ENCODE results near the gene PLCL2.

The PLCL2 gene

DNA sequence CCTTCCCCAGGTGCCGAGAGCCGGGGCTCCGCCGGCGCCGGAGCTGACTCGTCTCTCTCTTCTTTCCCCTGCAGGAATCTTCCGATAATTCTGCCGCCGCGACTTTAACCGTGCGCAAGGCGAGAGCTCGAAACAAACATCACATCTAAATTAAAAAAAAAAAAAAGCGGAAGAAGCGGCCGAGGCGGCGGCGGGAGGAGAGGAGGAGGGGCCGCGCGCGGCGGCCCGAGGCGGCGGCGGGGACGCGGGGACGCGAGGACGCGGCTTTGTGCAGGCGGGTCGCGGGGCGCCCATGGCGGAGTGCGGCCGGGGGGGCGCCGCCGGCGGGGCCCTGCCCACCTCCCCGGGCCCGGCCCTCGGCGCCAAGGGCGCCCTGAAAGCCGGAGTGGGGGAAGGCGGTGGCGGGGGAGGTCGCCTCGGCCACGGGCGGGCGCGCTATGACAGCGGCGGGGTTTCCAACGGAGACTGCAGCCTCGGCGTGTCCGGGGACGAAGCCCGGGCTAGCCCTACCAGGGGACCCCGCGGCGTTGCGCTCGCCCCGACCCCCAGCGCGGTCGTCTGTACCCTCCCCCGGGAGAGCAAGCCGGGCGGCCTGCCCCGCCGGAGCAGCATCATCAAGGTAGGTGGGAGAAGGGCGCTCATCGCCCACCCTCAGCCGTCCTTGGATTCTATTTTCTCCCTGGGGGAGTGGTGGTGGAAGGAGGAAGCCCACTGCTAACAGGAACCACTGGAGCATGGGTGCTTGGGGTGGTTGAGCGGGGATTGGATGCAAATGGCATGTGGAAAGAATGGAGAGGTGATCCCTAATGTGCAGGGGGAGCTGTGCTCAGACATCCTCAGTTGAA lies at the start of gene PLCL2:
Gene PLCL2, plus strand, starts transcription at position 208 of the 845 bp plus-strand sequence. Its CDS starts 85 bp downstream, at position 293.
- DNase-seq (ENCODE audit: low spot score) = peak; percentile 73

DNA sequence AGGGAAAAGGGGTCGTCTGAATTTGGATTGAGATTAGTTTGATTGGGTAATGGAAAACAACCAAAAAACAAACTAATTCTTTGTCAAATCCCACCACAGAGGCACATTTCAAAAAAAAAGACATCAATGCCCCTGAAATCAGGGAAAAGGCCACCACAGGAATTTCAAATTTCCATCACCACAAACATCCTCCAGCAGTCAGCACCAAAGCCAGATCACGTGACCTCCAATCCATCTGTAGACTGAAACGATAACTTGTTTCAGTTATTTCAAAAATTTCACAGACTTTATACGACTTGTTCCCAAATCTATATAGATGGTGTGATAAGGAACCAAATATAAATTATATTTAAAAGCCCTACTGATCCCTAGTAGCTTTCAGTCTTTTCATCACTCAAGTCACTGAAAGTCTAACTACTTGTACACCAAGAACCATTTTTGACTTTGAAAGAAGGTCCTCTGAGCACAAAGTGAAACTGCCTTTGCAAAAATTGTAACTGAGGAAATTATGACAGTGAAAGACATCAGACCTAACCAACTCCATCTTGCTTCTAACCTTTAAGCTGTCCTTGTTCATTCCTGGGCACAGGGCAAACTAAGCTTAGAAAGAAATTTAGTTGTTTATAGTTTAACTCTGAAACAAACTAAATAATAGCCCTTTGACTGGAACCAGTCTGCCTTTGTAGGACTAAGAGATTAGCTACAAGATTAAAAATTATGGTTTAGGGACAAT lies 48.1 kb upstream of the PLCL2 start:
- DNase-seq (ENCODE audit: low spot score) = no peak

DNA sequence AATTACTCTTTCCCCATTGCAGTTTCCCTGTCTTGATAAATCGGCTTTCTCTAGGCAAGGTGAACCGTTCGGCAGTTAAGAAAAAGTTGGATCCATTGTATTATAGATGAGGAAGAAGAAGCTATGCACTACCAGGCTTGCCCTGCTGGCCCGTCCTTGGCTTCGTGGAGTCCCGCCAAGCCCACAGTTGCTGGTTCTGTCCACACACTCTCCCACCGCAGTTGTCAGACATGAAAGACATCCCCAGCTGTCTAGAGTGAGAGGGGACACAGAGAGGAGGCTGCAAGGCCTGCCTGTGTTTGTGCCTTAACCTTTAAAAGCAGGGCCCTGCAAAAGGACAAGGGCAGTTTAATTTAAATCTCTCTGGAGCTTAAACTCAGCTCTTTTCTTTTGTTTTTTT lies 47.2 kb upstream of the PLCL2 start:
- no peak for DNase-seq (ENCODE audit: low spot score)

DNA sequence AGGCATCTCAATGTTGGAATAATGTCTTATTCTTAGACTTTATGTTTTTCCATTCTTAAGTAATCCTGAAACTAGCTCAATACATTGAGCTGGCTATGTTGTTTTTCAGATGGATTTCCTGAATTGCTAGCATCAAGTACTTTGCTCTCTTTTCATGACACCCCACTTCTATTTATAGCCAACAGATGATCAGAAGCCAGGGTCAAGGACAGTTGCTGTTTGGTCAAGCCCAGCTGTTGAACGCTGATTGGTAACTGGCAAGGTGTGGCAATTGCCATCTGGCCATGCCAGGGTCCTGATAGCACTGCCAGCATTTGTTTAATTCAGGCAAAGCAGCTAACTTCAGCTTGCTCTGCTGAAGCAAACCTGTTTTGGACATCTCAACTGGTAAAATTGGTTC lies 46.2 kb upstream of the PLCL2 start:
- DNase-seq (ENCODE audit: low spot score) = no peak

DNA sequence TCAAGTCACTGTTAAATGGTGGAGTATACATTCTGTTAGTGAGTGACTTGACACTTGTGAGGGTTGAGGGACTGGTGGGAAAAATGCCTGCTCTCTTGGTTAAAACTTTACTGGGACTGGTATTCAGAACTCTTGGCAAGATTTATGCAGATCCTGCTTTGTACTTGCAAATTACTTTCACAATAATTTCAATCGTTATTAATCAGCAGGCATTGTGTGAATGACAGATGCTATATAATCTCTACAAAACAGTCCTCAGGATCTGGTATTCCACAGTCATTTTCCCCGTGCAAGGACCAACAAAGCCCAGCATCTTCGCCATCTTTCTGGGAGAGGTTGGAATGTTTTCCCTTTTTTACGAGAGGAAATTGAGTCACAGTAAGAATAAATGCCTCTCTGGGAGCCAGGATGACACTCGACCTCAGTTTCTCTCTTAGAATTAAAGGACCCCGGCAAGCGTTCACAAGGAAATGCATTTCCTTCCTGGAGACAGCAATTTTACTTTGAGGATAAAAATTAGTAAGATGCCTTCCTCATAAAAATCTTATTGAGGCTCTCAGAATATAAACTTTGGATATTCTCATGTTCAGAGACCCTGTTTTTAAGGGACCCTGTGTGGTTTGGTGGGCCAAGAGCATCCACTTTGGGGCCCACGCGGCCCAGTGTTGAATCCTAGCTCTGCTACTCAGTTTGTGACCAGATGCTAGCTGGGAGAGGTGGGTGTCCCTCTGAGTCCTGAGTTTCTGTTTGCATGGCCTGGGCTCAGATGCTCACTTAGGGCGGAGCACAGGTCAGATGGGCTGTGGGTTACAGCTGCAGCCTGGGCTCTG lies 45.3 kb upstream of the PLCL2 start:
- DNase-seq (ENCODE audit: low spot score) = no peak

DNA sequence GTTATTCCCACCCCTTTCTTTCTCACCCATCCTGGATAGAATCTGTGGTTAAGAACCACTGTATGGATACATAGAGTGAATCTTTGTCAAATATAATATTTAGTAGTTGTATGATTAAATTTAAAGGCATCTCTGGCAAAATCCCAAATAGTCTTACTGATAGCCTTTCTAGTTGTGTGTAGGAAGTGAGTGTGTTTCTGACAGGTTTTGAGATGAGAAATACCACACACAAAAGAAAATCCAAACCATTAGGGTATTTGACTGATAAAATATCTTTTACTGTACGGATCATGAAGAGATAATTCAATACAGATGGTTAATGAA lies 44.7 kb upstream of the PLCL2 start:
- no peak for DNase-seq (ENCODE audit: low spot score)

DNA sequence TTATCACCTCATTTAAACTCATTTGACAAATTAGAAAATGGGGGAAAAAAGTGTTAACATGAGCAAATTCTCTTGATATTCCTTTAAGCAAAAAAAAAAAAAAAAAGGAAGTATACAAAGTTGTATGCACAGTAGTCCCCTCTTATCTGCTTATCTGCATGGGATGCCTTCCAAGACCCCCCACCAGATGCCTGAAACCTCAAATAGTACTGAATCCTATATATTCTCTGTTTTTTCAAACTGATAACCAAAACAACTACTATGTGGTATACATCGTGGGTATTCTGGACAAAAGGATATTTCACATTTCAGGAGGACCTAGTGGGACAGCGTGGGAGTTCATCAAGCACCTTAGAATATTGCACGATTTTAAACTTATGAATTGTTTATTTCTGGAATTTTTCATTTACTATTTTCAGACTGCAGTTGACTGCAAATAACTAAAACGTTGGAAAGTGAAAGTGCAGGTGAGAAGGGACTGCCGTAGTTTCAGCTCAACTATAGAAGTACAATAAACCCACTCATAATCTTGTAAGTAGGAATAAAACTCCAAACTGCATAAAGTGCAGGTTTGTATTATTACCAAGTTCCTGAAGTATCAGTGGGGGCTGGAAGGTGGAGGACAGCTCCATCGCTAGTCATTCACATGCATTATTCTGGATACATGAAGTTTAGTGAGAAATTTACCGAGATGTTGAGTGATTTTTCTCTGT lies 43.6 kb upstream of the PLCL2 start:
- no peak for DNase-seq (ENCODE audit: low spot score)

DNA sequence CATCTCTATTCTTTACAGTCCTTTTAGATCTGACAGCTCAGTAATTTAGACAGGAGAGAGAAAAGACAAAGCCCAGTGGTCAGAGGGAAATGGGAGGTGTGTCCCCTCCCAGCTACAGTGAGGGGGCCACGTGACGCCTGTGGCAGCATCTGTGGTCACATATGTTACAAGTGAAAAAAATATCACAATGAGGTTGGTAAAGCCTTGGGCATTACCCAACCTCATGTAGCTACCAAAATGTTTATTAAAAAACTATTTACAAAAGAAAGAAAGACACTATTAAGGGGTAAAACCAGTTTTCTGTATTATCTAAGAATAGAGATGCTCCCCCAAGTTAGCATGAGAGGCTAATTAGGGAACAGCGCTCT lies 42.9 kb upstream of the PLCL2 start:
- peak; percentile 56 for DNase-seq (ENCODE audit: low spot score)

DNA sequence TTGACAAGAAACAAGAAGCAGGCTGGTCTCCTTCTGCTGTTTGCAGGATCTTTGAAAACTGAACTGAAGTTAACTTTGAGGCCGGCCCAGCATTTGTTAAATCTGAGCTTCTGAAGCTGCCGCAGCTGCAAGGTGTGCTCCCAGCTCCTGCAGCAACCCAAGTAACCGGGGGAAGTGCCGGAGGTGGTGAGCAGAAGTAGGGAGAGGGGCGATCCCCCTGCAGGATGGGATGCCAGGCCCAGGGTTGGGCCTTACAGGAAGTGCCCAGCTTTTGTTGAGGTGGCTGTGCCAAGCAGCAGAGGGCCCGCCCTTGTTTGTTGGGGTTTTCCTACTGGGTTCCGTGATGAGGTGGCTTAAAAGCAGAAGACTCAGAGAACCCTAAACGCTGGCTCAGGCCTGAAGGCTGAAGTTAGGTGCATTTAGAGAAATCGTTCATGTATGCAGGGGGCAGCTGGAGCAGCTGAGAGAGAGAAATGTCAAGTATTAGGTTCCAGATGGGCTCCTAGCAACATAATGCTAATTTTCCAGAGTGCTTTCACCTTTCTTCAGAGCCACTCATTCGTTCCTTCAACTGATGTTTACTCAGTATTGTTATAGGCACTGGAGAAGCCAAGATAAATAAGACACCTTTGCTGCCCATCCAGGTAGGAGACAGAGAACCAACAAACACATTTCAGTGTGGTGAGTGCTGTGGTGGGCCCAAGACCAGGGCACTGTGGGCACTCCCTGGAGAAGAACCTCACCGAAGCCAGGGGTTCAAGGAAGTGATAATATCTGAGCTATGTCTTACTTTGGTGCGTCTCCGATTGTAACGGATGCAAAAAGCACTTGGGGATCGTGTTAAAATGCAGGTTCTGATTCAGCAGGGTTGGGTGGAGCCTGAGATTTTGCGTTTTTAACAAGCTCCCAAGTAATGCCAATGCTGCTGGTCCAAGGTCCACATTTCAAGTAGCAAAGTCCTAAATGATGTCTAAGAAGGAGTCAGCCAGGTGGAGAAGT lies 42.2 kb upstream of the PLCL2 start:
- DNase-seq (ENCODE audit: low spot score) = peak; percentile 83

DNA sequence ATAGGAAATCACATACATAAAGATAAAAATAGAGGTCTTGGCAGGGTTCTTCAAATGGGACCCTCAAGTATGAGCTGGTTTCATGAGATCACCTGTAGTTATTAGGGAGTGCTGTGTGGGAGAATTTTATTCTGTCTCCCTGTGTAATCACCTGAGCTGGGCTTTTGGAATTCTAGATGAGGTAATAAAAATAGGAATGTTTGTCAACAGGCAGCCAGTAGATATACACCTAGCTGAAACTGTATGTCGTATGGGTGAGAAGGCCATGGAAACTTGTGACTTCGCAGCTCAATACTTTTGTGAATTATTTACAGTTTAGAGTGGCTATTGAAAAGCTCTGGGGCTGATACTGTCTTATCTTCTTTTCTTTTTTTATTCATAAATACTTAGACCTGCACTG lies 40.5 kb upstream of the PLCL2 start:
- DNase-seq (ENCODE audit: low spot score) = no peak

DNA sequence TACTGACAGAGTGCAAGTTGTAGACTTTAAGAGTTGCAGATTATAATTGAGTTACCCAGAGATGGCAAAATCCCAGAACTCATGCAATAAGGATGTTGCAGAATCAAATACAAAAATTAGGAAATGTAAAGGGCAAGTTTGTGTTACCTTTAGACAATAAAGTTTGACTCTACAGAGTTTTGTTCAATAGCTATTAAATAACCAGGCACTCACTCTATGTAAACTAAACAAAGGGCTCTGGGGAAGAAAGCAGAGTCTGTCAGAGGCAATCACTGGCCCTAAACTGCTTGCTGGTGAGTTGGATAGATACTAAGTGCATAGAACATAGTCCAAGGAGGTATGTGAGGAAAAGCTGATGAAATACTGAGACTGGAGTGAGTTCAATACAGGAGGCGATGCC lies 40.0 kb upstream of the PLCL2 start:
- no peak for DNase-seq (ENCODE audit: low spot score)

DNA sequence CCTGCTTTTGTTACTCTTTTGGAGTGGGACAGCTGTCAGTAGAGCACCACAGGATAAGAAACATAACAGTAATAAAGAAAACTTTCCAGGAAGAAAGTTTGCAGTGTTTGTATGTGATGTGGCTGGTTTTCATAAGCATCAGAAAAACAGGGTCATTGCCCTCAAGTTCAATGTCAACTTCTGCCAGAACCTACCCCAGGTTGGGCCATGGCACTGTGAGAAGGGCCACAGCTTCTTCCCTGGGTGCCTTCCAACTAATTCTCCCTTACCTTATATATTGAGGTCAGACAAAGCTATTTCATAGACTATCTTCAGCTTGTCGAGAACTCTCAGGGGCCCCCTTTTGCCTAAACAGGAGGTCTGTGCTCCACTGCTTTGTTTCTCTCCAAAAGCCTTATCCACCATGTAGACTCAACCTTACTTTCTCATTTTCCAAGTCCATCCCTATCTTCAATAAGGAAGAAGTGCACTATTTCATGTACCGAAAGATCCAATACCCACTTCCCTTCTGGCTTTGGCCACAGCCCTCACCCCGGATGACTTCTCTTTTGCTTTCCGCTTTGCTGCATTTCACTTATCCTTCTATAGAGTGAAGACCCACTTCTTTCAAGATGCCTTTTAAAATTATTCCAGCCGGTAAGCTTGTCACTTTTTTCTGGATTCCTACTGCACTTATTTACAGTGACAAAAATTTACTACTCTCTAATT lies 38.2 kb upstream of the PLCL2 start:
- no peak for DNase-seq (ENCODE audit: low spot score)

DNA sequence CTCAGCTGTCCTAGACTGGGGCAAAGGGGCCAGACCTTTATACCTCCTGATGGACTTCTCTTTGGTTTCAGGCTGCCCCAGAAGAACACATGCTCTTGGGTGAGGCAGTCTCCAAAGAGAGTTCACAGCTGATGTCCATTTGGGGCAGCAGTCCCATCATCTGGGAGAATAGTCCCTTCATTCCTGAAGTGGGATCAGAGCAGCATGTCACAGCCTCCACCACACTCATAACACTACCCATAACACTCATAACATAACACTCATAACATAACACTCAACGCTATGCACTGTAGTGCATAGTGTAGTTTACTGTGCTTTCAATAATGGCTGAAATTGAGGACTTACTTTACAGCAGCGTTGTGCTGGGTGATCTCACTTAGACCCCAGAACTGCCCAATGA lies 36.7 kb upstream of the PLCL2 start:
- no peak for DNase-seq (ENCODE audit: low spot score)

DNA sequence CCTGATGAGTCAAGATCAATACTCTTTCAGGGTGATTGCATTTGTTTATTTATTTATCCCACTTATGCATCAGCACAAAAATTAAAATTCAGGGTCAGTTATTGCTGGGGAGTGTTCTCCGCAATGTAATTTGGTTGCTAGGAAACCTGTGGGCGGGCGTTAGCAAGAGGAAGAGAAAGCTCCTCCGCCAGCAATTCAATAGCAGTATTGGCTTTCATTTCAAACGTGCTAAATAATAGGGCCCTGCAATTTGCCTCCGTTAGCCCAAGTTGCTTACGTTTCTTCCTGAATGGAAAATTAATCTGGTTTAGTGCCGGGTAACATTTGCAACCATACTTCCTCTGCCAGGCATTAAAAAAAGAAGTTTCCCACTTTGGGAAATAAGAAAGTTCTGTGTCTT lies 35.5 kb upstream of the PLCL2 start:
- DNase-seq (ENCODE audit: low spot score) = peak; percentile 85

DNA sequence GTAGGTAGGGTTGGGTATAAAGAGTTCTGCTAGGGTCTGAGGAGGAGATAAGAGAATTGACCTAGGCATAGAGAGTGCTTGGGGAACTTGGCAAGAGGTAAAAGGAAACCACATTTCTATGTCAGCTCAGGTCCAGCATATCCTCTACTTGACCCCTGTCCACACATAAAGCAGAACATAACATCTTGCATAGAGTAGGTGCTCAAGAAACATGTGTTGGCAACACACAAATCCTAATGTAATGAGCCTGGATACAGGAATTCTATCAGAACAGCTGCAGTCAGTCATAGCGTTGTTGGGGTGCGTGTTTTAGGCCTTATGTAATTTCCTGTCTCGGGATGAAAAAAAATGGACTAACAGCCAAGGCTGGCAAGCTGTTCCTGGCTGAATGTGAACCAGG lies 35.0 kb upstream of the PLCL2 start:
- no peak for DNase-seq (ENCODE audit: low spot score)

DNA sequence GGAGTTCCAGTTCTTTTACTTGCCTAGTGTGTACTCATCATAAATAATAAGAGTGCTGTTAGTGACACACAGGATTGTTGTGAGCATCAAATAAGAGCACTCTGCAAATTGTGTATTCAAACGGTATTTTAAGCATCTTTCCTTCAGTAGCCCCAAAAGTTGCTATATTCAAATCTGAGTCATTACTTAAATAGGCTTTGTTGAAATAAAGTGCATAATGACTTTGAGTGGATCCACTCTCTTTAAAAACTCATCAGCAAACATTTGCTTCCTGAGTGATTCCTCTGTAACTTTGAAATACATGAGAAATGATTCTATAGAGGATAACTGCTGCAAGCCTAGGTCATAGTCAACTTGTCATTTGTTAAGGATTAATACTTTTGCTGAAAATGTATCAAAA lies 29.3 kb upstream of the PLCL2 start:
- DNase-seq (ENCODE audit: low spot score) = no peak

DNA sequence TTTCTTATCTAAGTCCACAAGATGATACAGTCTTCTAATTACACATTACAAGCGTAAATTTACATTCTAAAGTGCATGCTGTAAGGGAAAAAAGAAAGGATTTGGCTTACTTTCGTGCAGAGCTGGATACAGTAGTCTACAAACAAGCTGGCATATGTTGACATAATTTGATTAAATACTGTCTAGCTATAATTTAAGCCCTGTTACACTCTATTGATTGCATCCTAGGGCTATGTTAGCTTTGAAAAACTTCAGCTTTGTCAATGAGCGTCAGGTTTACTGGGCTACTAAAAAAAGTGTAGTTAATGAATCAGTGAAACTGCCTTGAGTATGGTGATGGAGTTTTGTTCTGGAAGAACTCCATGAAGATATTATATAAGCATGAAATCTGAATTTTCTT lies 24.5 kb upstream of the PLCL2 start:
- DNase-seq (ENCODE audit: low spot score) = no peak

DNA sequence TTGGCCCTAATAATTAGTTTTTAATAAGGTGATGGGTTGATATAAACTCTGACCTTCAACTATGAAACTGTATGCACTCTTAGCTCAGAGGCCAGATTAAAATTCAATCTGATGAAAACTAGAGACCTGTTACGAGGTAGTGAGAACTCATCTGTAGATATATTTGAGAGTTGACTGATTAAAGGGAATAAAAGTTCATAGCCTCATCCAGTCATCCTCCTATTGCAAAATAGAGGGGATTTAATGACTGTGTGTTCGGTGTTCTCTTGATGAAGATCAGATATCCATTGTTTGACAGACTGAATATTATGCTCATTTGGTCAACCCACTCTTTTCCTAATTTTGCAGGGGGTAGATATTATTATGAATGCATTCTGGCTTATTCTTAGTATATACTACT lies 23.3 kb upstream of the PLCL2 start:
- DNase-seq (ENCODE audit: low spot score) = no peak

DNA sequence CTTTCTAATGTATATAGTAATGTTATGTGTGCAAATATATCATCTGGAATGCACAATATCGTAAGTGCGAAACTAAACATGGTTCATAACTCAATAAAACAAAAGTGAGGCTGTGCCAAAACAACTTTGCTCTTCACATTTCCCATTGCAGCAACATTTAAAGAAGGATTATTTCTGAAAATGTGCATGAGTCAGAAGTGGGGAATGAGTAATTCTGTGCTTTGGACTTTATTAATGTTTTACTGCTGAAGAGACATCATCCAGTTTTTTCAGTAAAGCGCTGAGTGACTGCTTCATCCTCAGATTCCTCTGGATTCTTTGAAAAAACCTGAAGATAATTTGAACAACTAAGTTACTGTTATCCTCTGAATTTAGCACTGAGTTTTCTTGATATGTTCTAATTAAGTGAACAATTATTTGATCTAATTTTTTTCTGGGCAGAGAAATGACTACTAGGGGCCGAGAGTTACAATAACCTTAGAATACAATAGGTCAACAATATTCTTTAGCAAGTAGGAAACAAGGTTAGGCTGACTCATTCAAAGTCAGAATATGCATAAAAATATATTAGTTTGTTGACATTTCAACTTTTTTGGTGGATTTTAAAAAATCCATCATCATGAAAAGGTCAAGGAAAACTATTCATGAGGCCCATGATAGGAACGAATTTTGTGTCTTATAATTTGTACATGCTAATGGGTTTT lies 20.0 kb upstream of the PLCL2 start:
- no peak for DNase-seq (ENCODE audit: low spot score)

DNA sequence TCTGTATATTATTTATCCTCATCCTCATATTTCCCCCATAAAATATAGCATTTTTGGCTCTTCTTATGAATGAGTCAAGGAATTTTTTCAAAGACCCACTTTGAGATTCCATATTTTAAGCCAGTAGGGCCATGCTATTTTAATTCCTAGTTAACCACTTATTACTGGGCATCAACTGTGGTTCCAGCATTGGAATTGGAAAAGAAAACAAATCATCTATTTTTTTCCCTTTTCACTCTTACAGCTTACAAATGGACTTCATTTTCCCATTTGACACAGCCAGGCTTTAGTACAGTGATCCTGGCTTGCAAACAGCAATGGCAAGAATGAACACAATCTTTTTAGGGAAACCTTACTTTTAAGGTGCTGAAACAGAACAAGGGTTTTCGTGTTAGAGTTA lies 19.4 kb upstream of the PLCL2 start:
- no peak for DNase-seq (ENCODE audit: low spot score)

All from CD4-positive, alpha-beta T cell treated with Interleukin-15 for 4 hours (primary cell).